OCI-M2 (cell line): Measurements from ENCODE around the gene KCNB1.

Source experiments
- DNase-seq: peaks from one replicate; lab custom pipeline; 2025; ENCODE audit not compliant: unreplicated experiment; lab: John Stamatoyannopoulos, UW

The KCNB1 gene

GRCh38 chr20:49445176-49445575 lies 37.3 kb downstream of the KCNB1 start:
- DNase-seq = no peak

GRCh38 chr20:49444553-49444990 lies 37.9 kb downstream of the KCNB1 start:
- DNase-seq = no peak

GRCh38 chr20:49437057-49437456 lies 45.4 kb downstream of the KCNB1 start:
- DNase-seq = no peak

- no peak for DNase-seq
These were observed 46.8 kb downstream of the KCNB1 start for GRCh38 chr20:49435639-49436038.

- DNase-seq = no peak
These were observed 49.1 kb downstream of the KCNB1 start for GRCh38 chr20:49433333-49433732.

- DNase-seq = no peak
These were observed 49.9 kb downstream of the KCNB1 start for GRCh38 chr20:49432550-49432949.

- no peak for DNase-seq
These were observed 51.1 kb downstream of the KCNB1 start for GRCh38 chr20:49431329-49431728.

- DNase-seq = no peak
These were observed 52.1 kb downstream of the KCNB1 start for GRCh38 chr20:49430320-49430719.

- DNase-seq = no peak
These were observed 54.5 kb downstream of the KCNB1 start for GRCh38 chr20:49427751-49428518.

GRCh38 chr20:49426873-49427272 lies 55.6 kb downstream of the KCNB1 start:
- no peak for DNase-seq

- DNase-seq = no peak
These were observed 56.1 kb downstream of the KCNB1 start for GRCh38 chr20:49426395-49426794.

GRCh38 chr20:49424536-49424935 lies 57.9 kb downstream of the KCNB1 start:
- DNase-seq = no peak

GRCh38 chr20:49422161-49422560 lies 60.3 kb downstream of the KCNB1 start:
- DNase-seq = no peak

- DNase-seq = no peak
These were observed 61.6 kb downstream of the KCNB1 start for GRCh38 chr20:49420811-49421295.

GRCh38 chr20:49420292-49420691 lies 62.2 kb downstream of the KCNB1 start:
- no peak for DNase-seq

GRCh38 chr20:49419785-49420184 lies 62.7 kb downstream of the KCNB1 start:
- DNase-seq = no peak

- no peak for DNase-seq
These were observed 63.7 kb downstream of the KCNB1 start for GRCh38 chr20:49418809-49419208.

- DNase-seq = no peak
These were observed 64.5 kb downstream of the KCNB1 start for GRCh38 chr20:49417843-49418555.

GRCh38 chr20:49415668-49416044 lies 66.8 kb downstream of the KCNB1 start:
- no peak for DNase-seq

- no peak for DNase-seq
These were observed 67.3 kb downstream of the KCNB1 start for GRCh38 chr20:49415005-49415667.

GRCh38 chr20:49413677-49414076 lies 68.8 kb downstream of the KCNB1 start:
- DNase-seq = no peak

- no peak for DNase-seq
These were observed 69.5 kb downstream of the KCNB1 start for GRCh38 chr20:49412953-49413352.
